ENCODE data around the gene IRF2.

DNA sequence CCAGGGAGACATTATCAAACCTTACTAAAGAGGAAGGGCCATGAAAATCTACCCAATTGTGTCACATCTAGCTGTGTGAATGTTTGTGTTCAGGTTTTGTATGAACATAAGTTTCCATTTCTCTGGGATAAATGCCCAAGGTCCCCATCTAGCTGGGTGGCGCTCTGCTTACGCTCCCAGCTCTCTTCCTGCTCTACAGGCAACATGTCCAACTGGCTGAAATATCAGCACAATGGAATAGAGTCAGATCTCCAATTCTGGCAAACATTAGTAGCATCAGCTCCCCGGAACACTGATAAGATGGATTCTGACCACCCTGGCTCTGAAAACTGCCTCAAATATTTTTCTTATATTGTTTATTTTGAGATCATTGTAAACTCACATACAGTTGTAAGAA lies 74.8 kb downstream of the IRF2 start:
- TF ChIP-seq, protein P1, sequence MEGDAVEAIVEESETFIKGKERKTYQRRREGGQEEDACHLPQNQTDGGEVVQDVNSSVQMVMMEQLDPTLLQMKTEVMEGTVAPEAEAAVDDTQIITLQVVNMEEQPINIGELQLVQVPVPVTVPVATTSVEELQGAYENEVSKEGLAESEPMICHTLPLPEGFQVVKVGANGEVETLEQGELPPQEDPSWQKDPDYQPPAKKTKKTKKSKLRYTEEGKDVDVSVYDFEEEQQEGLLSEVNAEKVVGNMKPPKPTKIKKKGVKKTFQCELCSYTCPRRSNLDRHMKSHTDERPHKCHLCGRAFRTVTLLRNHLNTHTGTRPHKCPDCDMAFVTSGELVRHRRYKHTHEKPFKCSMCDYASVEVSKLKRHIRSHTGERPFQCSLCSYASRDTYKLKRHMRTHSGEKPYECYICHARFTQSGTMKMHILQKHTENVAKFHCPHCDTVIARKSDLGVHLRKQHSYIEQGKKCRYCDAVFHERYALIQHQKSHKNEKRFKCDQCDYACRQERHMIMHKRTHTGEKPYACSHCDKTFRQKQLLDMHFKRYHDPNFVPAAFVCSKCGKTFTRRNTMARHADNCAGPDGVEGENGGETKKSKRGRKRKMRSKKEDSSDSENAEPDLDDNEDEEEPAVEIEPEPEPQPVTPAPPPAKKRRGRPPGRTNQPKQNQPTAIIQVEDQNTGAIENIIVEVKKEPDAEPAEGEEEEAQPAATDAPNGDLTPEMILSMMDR (IDR thresholded peaks at IDR 0.05; ENCODE audit: borderline replicate concordance, extremely low read depth, low read length, poor library complexity, severe bottlenecking) = no peak
- no peak for TF ChIP-seq EZH2 (IDR thresholded peaks at IDR 0.05; ENCODE audit: borderline replicate concordance, low read depth, low read length, severe bottlenecking)

Data from DND-41 (cell line).